Thyroid gland (tissue), 4 donors: ENCODE data around the gene FAM53A.

Experiments used
- POLR2A ChIP-seq, 2 donors: fragments of 450-650 bp; IDR thresholded peaks; one replicate each; pipeline ENCODE4 v1.6.1; 2017; ENCODE audit warnings: antibody characterized with exemption in 2 of 2, mild to moderate bottlenecking in 2 of 2, moderate library complexity in 1 of 2
- TF ChIP-seq, protein P1 (sequence below), 6 experiments: fragments of 200-600 bp in 3 of 6; fragments of 450-650 bp in 3 of 6; sonication (generic) in 3 of 6; IDR thresholded peaks; one replicate each; pipeline ENCODE4 v1.5.1; 2016 to 2019; ENCODE audit warnings: antibody characterized with exemption in 6 of 6, mild to moderate bottlenecking in 2 of 6, inconsistent platforms in 1 of 6, moderate library complexity in 1 of 6

DNA sequence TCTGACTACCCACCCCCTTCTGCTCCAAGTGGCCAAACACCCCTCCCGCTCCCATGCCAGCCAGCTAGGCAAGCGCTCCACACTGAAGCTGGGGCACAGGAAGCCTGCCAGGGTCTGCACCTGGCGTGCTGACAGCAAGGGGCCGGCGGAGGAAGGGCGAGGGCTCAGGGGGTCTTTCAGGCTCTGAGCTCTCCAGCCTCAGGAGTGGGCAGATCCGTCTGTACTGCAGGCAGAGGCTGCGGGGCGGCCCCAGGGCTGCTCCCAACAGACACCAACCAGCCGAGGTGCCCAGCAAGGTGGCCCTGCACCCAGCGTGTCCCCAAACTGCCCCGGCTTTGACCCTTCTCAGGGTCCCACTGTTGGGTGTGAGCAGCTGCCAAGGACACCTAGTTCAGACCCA, 14.8 kb downstream of the FAM53A start:
- TF ChIP-seq, protein P1, sequence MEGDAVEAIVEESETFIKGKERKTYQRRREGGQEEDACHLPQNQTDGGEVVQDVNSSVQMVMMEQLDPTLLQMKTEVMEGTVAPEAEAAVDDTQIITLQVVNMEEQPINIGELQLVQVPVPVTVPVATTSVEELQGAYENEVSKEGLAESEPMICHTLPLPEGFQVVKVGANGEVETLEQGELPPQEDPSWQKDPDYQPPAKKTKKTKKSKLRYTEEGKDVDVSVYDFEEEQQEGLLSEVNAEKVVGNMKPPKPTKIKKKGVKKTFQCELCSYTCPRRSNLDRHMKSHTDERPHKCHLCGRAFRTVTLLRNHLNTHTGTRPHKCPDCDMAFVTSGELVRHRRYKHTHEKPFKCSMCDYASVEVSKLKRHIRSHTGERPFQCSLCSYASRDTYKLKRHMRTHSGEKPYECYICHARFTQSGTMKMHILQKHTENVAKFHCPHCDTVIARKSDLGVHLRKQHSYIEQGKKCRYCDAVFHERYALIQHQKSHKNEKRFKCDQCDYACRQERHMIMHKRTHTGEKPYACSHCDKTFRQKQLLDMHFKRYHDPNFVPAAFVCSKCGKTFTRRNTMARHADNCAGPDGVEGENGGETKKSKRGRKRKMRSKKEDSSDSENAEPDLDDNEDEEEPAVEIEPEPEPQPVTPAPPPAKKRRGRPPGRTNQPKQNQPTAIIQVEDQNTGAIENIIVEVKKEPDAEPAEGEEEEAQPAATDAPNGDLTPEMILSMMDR (IDR thresholded peaks at IDR 0.05) = no peak
- TF ChIP-seq POLR2A (IDR thresholded peaks at IDR 0.05) = no peak
